Transverse colon (tissue), 4 donors: ENCODE data around the gene TUBD1.

ENCODE experiments used
- CTCF ChIP-seq, 5 experiments: fragments of 200-600 bp in 3 of 5; fragments of 450-650 bp in 2 of 5; sonication (generic) in 3 of 5; IDR thresholded peaks; 1 replicate in 2 of 5; 2 replicates in 3 of 5; pipeline ENCODE4 v1.5.1; 2016 to 2017; ENCODE audit warnings: antibody characterized with exemption in 5 of 5, inconsistent platforms in 3 of 5, mild to moderate bottlenecking in 2 of 5, moderate library complexity in 1 of 5
- EP300 ChIP-seq: sonication (generic); formaldehyde crosslinking; IDR thresholded peaks from one replicate; pipeline ENCODE4 v1.6.1; 2017; ENCODE audit warnings: antibody characterized with exemption, low read depth
- POLR2A ChIP-seq: fragments of 450-650 bp; IDR thresholded peaks from one replicate; pipeline ENCODE4 v1.6.1; 2016; ENCODE audit warnings: antibody characterized with exemption, mild to moderate bottlenecking, moderate library complexity
- POLR2AphosphoS5 ChIP-seq, 3 donors: sonication (generic); formaldehyde crosslinking; IDR thresholded peaks; one replicate each; pipeline ENCODE4 v1.6.1; 2016; ENCODE audit warnings: antibody characterized with exemption in 3 of 3

DNA sequence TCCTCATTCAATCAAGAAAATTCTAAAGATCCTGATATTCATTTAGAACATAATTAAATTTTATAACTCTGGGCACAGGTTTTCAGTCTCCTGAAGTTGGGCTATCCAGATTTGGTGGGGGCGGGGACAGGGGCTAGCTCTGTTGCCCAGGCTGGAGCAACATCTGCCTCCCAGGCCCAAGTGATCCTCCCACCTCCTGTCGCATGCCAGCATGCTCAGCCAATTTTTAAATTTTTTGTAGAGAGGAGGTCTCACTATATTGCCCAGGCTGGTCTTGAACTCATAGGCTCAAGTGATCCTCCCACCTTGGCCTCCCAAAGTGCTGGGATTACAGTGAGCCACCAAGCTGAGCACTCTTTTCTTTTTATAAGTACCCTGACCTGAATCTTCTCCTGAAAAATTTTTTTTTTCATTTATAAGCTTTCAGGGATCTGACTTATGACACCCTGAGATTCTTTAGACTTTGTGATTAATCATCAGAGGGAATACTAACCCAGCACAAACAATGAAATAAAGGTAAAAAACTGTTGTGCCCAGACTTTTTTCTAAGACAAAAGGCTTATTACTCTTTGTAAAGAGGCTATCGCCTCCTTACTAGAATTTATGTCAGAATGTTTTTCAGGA is 62.6 kb downstream of the TUBD1 start:
- TF ChIP-seq CTCF (IDR thresholded peaks at IDR 0.05): no peak
- no peak for TF ChIP-seq EP300
- TF ChIP-seq POLR2A: no peak
- TF ChIP-seq POLR2AphosphoS5 (IDR thresholded peaks at IDR 0.05): no peak
